ENCODE results near the gene SNAPC2. TPM values are rescaled to one million over a fixed set of nuclear protein-coding genes. Genes with fewer than 3 reads are reported as not detected.

Gene SNAPC2
- total RNA-seq, 1 donor from 2014 or later: 10.8 TPM

DNA sequence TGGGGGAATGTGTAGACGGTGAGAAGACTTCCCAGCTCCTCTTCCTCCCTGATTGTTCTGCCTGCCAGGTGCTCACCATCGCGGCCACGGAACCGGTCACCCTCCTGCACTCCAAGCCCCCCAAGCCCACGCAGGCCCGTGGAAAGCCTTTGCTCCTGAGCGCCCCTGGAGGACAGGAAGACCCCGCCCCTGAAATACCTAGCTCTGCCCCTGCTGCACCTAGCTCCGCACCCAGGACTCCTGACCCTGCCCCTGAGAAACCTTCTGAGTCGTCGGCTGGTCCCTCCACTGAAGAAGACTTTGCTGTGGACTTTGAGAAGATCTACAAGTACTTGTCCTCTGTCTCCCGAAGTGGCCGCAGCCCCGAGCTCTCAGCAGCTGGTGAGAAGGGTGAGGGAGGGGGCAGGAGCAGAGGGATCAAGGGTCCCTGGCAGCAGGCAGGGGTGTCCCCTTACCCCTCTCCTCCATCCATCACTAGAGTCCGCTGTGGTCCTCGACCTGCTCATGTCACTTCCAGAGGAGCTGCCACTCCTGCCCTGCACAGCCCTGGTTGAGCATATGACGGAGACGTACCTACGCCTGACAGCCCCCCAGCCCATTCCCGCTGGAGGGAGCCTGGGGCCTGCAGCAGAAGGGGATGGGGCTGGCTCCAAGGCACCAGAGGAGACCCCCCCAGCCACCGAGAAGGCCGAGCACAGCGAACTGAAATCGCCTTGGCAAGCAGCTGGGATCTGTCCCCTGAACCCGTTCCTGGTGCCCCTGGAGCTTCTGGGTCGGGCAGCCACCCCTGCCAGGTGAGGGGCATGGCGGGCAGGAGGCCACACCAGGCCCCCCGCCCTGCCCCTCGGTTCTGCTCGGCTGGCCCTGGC, 2.1 kb downstream of the SNAPC2 start:
- Mint-ChIP-seq H3K27ac (no peak overlapping the region), H3K9me3 (ENCODE audit: low read depth) (no peaks in the 10 kb centered on the region), H3K4me1 (ENCODE audit: low read depth) (peaks cover 18% of the 10 kb centered on the region), H3K27me3 (peaks cover 12% of the 10 kb centered on the region), H3K4me3 (ENCODE audit: low read depth) (no peak overlapping the region), H3K36me3 (ENCODE audit: insufficient read depth) (peaks cover 4% of the 10 kb centered on the region)
- TF ChIP-seq, protein P1, sequence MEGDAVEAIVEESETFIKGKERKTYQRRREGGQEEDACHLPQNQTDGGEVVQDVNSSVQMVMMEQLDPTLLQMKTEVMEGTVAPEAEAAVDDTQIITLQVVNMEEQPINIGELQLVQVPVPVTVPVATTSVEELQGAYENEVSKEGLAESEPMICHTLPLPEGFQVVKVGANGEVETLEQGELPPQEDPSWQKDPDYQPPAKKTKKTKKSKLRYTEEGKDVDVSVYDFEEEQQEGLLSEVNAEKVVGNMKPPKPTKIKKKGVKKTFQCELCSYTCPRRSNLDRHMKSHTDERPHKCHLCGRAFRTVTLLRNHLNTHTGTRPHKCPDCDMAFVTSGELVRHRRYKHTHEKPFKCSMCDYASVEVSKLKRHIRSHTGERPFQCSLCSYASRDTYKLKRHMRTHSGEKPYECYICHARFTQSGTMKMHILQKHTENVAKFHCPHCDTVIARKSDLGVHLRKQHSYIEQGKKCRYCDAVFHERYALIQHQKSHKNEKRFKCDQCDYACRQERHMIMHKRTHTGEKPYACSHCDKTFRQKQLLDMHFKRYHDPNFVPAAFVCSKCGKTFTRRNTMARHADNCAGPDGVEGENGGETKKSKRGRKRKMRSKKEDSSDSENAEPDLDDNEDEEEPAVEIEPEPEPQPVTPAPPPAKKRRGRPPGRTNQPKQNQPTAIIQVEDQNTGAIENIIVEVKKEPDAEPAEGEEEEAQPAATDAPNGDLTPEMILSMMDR (IDR thresholded peaks at IDR 0.05; ENCODE audit: unreplicated experiment): no peak
- DNase-seq (ENCODE audit: low spot score, unreplicated experiment): no peak

DNA sequence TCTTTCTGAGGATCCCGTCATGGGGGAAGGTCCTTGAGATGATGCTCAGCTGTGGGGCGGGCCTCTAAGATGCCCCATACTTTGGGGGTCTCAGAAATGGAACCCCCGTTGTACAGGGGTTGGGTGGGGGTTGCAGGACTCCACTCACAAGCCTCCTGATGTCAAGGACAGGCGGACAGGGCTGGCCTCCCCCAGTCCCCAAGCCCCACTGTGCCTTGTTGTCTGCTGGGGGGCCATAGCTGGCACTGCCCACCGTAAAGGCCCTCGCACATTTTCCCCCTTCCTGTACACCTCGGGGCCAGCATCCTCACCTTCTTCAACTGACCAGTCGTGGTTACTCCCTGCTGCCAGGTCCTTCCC, 2.7 kb downstream of the SNAPC2 start:
- TF ChIP-seq, protein P1 (IDR thresholded peaks at IDR 0.05; ENCODE audit: unreplicated experiment): no peak
- H3K4me1 Mint-ChIP-seq (ENCODE audit: low read depth): peaks cover 18% of the 10 kb centered on the region
- no peaks in the 10 kb centered on the region for H3K9me3 Mint-ChIP-seq (ENCODE audit: low read depth)
- no peak overlapping the region for H3K4me3 Mint-ChIP-seq (ENCODE audit: low read depth)
- peaks cover 12% of the 10 kb centered on the region for H3K27me3 Mint-ChIP-seq
- DNase-seq (ENCODE audit: low spot score, unreplicated experiment): no peak
- peaks cover 4% of the 10 kb centered on the region for H3K36me3 Mint-ChIP-seq (ENCODE audit: insufficient read depth)
- no peak overlapping the region for H3K27ac Mint-ChIP-seq

DNA sequence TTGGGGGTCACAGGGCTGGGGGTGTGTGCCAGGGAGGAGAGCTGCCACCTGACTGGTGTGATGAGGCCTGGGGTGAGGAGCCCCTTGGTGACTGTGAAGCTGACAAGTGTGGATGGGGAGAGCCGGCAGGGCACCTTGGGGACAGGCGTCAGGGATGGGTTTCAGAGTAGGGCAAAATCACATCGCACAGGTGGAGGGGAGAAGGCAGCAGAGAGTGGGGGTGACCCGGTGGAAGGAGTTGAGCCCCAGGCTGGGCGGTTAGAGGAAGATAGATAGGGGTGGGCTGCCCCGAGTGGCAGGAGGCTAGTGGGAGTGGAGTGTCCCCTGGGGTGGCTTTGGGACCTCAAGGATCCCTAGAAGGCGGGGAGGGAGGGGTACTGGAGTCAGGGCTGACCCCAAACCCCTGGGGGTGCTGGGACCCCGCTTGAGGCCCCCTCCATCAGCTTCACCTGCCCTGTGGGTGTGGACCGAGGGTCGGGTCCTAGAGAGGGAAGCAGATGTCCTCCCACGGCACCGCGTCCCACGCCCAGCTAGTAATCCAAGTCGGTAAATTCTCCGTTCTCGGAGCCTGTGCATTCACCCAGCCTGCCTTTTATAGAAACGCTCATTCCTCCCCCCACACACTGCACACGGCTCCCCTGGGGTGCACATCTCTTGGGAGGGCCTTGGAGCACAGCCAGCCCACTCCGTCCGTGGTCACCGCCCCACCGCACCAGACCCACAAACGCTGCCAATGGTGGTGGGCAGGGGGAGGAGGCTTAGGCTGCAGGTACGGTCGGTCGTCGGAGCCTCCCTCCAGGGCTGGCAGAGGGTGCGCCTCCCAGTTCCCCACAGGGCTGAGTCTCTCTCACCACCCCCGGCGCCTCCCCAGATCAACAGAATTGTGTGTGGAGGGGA, 3.4 kb downstream of the SNAPC2 start:
- peaks cover 4% of the 10 kb centered on the region for H3K27me3 Mint-ChIP-seq
- DNase-seq (ENCODE audit: low spot score, unreplicated experiment): no peak
- H3K36me3 Mint-ChIP-seq (ENCODE audit: insufficient read depth): peaks cover 4% of the 10 kb centered on the region
- peaks cover 15% of the 10 kb centered on the region for H3K4me1 Mint-ChIP-seq (ENCODE audit: low read depth)
- no peaks in the 10 kb centered on the region for H3K9me3 Mint-ChIP-seq (ENCODE audit: low read depth)
- H3K27ac Mint-ChIP-seq: peak overlapping the region; percentile 18
- TF ChIP-seq, protein P1 (IDR thresholded peaks at IDR 0.05; ENCODE audit: unreplicated experiment): no peak
- H3K4me3 Mint-ChIP-seq (ENCODE audit: low read depth): peak overlapping the region; percentile 31

DNA sequence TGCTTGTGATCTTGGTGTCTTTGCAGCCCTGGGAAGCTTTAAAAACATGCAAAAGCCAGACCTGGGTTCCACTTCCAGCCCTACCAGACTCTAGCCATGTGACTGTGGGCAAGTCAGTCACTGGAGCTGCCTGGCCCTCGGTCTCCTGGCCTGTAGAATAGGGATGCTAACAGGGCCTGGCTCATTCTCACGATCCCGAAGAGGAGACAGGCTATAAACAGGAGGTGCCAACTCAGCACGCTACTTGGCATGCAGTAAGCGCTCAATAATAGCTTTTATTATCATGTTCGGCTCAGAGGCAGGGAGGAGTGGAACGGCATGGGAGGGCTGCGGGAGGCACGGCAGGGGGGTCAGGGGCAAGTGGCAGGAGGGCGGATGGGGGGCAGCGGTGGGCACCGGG, 4.1 kb downstream of the SNAPC2 start:
- Mint-ChIP-seq H3K27me3 (peaks cover 4% of the 10 kb centered on the region), H3K4me3 (ENCODE audit: low read depth) (peak overlapping the region; percentile 61), H3K4me1 (ENCODE audit: low read depth) (peaks cover 15% of the 10 kb centered on the region), H3K27ac (no peak overlapping the region), H3K9me3 (ENCODE audit: low read depth) (no peaks in the 10 kb centered on the region), H3K36me3 (ENCODE audit: insufficient read depth) (peaks cover 4% of the 10 kb centered on the region)
- no peak for DNase-seq (ENCODE audit: low spot score, unreplicated experiment)
- TF ChIP-seq, protein P1 (IDR thresholded peaks at IDR 0.05; ENCODE audit: unreplicated experiment): no peak

DNA sequence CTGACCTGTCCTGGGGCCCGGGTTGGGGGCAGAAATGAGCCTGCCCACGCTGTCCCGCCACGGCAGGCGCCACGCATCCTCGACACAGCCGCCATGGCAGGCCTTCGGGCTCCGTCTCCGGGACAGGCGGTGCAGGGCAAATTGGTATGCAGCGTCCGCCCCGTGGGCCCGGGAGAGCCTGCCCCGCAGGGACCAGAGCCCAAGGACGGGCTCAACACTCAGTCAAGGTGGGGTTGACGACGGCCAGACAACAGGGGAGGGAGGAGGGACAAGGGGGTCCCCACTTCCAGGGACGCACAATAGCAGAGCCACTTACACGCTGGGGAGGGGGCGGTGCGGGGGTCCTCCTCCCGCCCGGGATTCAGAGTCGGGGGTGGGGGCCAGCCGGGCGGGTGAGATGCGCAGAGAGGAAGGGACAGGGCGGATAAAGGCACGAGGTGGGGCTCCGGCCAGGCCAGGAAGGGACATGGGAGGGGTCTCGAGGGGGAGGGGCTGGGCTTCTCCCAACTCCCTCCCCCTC, 4.6 kb downstream of the SNAPC2 start:
- peaks cover 13% of the 10 kb centered on the region for H3K4me1 Mint-ChIP-seq (ENCODE audit: low read depth)
- no peak overlapping the region for H3K27ac Mint-ChIP-seq
- no peaks in the 10 kb centered on the region for H3K9me3 Mint-ChIP-seq (ENCODE audit: low read depth)
- TF ChIP-seq, protein P1 (IDR thresholded peaks at IDR 0.05; ENCODE audit: unreplicated experiment): no peak
- H3K4me3 Mint-ChIP-seq (ENCODE audit: low read depth): peak overlapping the region; percentile 58
- DNase-seq (ENCODE audit: low spot score, unreplicated experiment): no peak
- H3K27me3 Mint-ChIP-seq: peaks cover 2% of the 10 kb centered on the region
- H3K36me3 Mint-ChIP-seq (ENCODE audit: insufficient read depth): peaks cover 4% of the 10 kb centered on the region

Measured in progenitor cell of endocrine pancreas (in vitro differentiated cells).